GM20000 (cell line): Measurements from ENCODE around the gene PDZK1IP1.

Source experiments
- DNase-seq: peaks from one replicate; pipeline ENCODE4 v3.0.0; 2012; ENCODE audit warnings: low spot score
- TF ChIP-seq, protein P1 (sequence below): IDR thresholded peaks from 2 replicates; pipeline ENCODE4 v1.5.1; 2012; ENCODE audit warnings: mild to moderate bottlenecking, control low read depth; ENCODE audit errors: extremely low read depth, missing control alignments

Gene PDZK1IP1, protein sequence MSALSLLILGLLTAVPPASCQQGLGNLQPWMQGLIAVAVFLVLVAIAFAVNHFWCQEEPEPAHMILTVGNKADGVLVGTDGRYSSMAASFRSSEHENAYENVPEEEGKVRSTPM

DNA sequence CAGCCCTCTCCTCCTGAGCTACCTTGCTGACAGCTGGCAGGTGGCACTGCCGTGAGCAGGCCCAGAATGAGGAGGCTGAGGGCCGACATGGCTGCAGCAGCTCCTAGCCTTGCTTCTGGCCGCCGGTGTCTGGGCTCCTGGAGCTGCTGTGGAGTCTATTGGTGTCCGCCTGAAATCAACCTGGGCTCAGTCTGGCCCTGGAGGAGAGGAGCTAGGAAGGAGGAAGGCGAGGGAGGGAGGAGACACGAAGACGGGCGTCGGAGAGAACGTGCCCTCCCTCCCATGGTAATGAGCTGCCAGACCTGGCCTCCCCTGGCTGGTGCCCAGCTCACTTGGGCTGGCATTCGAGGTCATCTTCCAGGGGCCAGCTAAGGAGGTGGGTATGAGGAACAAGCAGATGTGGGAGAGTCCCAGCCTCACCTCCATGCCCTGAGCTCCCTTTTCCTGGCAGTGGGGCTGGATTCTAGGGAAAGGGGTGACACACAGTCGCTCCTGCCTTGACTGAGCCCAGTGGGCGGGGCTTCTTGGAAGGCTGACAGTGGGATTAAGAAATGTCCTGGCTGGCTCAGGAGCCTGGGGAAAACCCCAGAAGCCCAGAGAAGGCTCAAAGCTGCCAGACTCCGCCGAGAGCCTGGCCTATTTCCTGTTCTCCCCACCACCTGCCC is at the start of gene PDZK1IP1:
Gene PDZK1IP1, minus strand, starts transcription at position 193 of the 665 bp plus-strand sequence. Its CDS starts 104 bp downstream, at position 89.
- TF ChIP-seq, protein P1, sequence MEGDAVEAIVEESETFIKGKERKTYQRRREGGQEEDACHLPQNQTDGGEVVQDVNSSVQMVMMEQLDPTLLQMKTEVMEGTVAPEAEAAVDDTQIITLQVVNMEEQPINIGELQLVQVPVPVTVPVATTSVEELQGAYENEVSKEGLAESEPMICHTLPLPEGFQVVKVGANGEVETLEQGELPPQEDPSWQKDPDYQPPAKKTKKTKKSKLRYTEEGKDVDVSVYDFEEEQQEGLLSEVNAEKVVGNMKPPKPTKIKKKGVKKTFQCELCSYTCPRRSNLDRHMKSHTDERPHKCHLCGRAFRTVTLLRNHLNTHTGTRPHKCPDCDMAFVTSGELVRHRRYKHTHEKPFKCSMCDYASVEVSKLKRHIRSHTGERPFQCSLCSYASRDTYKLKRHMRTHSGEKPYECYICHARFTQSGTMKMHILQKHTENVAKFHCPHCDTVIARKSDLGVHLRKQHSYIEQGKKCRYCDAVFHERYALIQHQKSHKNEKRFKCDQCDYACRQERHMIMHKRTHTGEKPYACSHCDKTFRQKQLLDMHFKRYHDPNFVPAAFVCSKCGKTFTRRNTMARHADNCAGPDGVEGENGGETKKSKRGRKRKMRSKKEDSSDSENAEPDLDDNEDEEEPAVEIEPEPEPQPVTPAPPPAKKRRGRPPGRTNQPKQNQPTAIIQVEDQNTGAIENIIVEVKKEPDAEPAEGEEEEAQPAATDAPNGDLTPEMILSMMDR: no peak
- DNase-seq: no peak

DNA sequence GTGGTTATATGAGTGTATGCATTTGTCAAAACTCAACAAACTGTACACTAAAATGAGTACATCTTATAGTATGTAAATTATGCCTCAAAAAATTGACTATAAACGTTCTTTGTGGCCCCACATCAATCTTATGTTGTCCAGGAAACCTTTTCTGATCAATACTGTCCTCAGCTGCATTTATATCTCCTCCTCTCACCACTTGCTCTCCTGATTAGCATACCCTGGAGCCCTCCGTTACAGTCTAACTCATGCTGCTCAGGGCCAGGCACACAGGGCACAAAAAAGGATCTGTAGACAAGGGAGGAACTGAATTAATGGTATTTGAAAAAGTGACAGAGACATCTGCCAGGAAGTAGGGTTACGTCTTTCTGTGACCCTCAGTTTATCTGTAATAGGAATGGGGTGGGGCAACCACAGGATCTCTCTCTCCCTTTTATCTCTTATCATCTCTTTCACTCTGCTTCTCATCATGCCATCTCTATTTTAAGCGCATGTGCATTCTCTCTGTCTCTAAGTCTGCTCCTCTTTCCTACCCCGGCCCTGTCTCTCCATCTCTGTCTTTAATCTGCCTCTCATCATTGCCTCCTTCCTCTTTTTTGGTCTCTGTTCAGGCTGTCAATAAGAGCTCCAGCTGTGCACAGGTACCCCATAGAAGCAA is 49.2 kb upstream of the PDZK1IP1 start:
- no peak for DNase-seq

DNA sequence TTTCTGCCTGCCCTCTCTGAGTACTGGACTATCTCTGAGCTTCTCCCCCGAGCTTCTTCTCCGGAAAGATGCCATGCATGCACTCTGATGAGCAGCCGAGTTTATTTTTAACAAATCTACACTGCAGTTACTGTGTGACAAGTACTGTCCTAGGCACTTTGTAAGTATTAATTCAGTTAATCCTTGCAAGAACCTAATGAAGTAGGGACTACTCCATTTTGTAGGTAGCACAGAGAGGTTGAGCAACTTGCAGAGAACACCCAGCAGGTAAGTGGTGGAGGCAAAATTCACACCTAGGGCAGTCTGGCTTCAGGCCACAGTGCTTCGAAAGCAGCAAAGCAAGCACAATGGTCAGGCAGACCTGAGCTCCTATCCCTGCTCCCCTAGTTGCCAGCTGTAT is 46.0 kb upstream of the PDZK1IP1 start:
- TF ChIP-seq, protein P1: no peak
- no peak for DNase-seq

More for the DNA sequence above, 49.2 kb upstream of the PDZK1IP1 start:
- TF ChIP-seq, protein P1: no peak

DNA sequence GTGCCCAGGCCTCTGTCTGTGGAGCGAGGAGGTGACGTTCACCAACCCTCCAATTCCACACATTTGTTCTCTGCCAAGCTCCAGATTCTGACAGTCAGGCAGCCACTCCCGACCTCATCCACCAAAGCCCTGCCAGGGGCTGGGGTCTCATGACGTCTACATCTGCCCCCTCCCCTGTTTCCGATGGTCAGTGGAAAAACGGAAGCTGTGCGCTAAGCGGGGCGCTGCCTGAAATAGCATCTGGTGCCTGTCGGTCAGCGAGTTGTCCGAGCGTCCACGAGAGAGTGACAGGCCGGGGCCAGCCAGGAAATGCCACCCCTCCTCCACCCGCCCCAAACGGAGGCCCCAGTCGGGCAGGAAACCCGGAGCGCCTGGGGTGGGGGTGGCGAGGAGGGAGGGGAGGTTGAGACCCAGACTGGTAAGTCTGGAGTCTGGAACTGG is 45.4 kb upstream of the PDZK1IP1 start:
- TF ChIP-seq, protein P1: no peak
- peak; percentile 25 for DNase-seq

DNA sequence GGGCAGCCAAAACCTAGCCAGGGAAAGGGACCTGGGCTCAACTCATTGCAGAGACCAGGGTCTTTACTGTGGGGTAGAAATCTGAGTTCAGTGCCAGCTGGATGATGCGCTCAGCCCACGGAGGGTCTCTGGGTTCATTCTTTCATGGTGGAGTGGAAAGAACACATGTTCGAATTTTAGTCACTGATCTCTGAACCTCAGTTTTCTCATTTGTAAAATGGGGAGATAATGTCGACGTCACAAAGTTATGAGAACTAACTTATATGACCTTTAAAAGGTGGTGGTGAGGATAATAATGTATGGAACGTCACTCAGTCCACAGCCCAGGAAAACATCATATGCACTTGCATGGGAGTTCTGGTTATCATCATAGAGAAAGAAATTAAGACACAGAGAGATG is 43.4 kb upstream of the PDZK1IP1 start:
- peak; percentile 10 for DNase-seq

DNA sequence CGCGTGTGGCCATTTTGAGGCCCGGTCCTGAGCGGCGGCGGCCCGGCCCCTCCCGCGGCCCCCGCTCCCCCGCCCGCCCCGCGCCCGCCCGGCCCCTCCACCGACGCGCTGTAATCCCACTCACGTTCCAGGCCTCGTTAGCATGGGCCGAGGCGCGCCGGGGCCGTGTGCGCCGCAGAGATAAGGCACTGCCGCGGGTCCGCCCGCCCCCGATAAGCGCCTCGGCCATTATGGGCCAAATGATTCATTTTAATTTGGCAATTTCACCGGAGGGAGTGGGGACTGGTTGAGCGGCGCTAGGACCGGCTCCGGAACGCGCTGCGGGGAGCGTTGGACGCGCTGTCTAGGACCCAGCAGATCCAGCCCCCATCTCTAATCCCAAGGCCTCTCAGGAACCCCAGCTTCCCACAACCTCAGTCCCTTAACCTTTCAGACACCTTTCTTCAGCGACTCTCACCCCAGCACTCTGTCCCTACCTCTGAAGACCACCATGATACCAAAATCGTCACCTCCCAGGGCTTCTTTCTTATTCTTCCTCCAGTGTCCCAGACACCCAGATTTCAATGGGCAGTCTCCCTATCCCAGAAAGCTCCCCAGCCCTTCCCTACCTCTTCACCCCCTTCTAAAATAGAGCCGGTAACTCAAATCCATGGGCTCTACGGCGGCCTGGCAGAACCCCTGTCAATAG is 42.5 kb upstream of the PDZK1IP1 start, which contains the start of gene TAL1:
Gene TAL1, minus strand, starts transcription at position 39 of the 688 bp plus-strand sequence. CDS start 6,337 bp downstream, outside the sequence.
- peak; percentile 27 for DNase-seq
- TF ChIP-seq, protein P1: no peak

More for the DNA sequence above, 43.4 kb upstream of the PDZK1IP1 start:
- TF ChIP-seq, protein P1: no peak
